HEK293 (cell line): Measurements from ENCODE around the gene CELA1.

ENCODE experiments used
- RBAK ChIP-seq: fragments of 450-650 bp; formaldehyde crosslinking; IDR thresholded peaks from 2 replicates; pipeline ENCODE4 v1.5.1; 2016; ENCODE audit warnings: missing biosample characterization, missing genetic modification characterization
- SP2 ChIP-seq: fragments of 450-650 bp; formaldehyde crosslinking; IDR thresholded peaks from 2 replicates; pipeline ENCODE4 v1.5.1; 2016; ENCODE audit warnings: missing biosample characterization, missing genetic modification characterization
- TCF7L2 ChIP-seq: IDR thresholded peaks from 2 replicates; pipeline ENCODE4 v1.6.1; 2011; ENCODE audit warnings: low read depth, mild to moderate bottlenecking, inconsistent platforms, low read length, moderate library complexity, borderline replicate concordance
- WT1 ChIP-seq: fragments of 450-650 bp; formaldehyde crosslinking; IDR thresholded peaks from 2 replicates; pipeline ENCODE4 v1.5.1; 2016; ENCODE audit warnings: missing biosample characterization, missing genetic modification characterization
- ZBTB20 ChIP-seq: fragments of 450-650 bp; formaldehyde crosslinking; IDR thresholded peaks from 2 replicates; pipeline ENCODE4 v1.5.1; 2016; ENCODE audit warnings: missing biosample characterization, missing genetic modification characterization
- ZNF133 ChIP-seq: fragments of 450-650 bp; formaldehyde crosslinking; IDR thresholded peaks from 2 replicates; pipeline ENCODE4 v1.5.1; 2016; ENCODE audit warnings: missing biosample characterization, missing genetic modification characterization
- ZNF302 ChIP-seq: fragments of 450-650 bp; formaldehyde crosslinking; IDR thresholded peaks from 2 replicates; pipeline ENCODE4 v1.5.1; 2016; ENCODE audit warnings: missing biosample characterization, missing genetic modification characterization, low read depth
- ZNF48 ChIP-seq: fragments of 450-650 bp; formaldehyde crosslinking; IDR thresholded peaks from 2 replicates; pipeline ENCODE4 v1.5.1; 2016; ENCODE audit warnings: missing biosample characterization, missing genetic modification characterization
- ZNF555 ChIP-seq: fragments of 450-650 bp; formaldehyde crosslinking; conservative IDR thresholded peaks from 2 replicates; pipeline ENCODE4 v1.5.1; 2017; ENCODE audit warnings: missing biosample characterization, mild to moderate bottlenecking, missing genetic modification characterization, inconsistent platforms
- ZSCAN16 ChIP-seq: fragments of 450-650 bp; formaldehyde crosslinking; IDR thresholded peaks from 2 replicates; pipeline ENCODE4 v1.5.1; 2016; ENCODE audit warnings: missing biosample characterization, missing genetic modification characterization
- TF ChIP-seq, protein P1 (sequence below): fragments of 450-650 bp; formaldehyde crosslinking; IDR thresholded peaks from 2 replicates; pipeline ENCODE4 v1.5.1; 2016; ENCODE audit warnings: missing biosample characterization, missing genetic modification characterization
- TF ChIP-seq, protein P2 (sequence below): fragments of 450-650 bp; formaldehyde crosslinking; IDR thresholded peaks from 2 replicates; pipeline ENCODE4 v1.5.1; 2016; ENCODE audit warnings: missing biosample characterization, missing genetic modification characterization, low read depth
- TF ChIP-seq, protein P3 (sequence below): fragments of 450-650 bp; formaldehyde crosslinking; IDR thresholded peaks from 2 replicates; pipeline ENCODE4 v1.5.1; 2016; ENCODE audit warnings: missing biosample characterization, missing genetic modification characterization
- TF ChIP-seq, protein P4 (sequence below): fragments of 450-650 bp; formaldehyde crosslinking; IDR thresholded peaks from 2 replicates; pipeline ENCODE4 v1.5.1; 2016; ENCODE audit warnings: missing biosample characterization, missing genetic modification characterization, borderline replicate concordance

DNA sequence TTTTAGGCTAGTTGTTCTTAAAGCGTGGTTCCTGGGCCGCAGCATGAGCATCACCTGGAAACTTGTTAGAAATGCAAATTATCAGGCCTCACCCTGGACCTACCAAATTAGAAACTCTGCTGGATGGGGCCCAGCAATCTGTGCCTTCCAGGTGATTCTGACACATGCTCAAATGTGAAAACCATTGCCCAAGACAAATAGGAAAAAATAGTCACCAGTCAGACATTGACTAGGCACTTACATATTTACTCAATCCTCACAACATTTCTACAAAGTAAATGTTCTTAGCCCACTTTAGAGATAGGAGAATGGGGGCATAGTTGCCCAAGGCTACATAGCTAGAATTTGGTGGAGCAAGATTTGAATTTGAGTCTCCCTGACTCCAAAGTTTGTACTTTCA lies 3.3 kb downstream of the CELA1 start:
- TF ChIP-seq ZNF48 (no peak), TCF7L2 (no peak), ZNF555 (tag by site-specific recombination) (no peak), ZNF302 (tag by site-specific recombination) (no peak), WT1 (no peak), SP2 (no peak), ZSCAN16 (tag by site-specific recombination) (no peak), RBAK (tag by site-specific recombination) (no peak), ZNF133 (tag by site-specific recombination) (no peak), ZBTB20 (tag by site-specific recombination) (no peak)
- TF ChIP-seq, protein P1, sequence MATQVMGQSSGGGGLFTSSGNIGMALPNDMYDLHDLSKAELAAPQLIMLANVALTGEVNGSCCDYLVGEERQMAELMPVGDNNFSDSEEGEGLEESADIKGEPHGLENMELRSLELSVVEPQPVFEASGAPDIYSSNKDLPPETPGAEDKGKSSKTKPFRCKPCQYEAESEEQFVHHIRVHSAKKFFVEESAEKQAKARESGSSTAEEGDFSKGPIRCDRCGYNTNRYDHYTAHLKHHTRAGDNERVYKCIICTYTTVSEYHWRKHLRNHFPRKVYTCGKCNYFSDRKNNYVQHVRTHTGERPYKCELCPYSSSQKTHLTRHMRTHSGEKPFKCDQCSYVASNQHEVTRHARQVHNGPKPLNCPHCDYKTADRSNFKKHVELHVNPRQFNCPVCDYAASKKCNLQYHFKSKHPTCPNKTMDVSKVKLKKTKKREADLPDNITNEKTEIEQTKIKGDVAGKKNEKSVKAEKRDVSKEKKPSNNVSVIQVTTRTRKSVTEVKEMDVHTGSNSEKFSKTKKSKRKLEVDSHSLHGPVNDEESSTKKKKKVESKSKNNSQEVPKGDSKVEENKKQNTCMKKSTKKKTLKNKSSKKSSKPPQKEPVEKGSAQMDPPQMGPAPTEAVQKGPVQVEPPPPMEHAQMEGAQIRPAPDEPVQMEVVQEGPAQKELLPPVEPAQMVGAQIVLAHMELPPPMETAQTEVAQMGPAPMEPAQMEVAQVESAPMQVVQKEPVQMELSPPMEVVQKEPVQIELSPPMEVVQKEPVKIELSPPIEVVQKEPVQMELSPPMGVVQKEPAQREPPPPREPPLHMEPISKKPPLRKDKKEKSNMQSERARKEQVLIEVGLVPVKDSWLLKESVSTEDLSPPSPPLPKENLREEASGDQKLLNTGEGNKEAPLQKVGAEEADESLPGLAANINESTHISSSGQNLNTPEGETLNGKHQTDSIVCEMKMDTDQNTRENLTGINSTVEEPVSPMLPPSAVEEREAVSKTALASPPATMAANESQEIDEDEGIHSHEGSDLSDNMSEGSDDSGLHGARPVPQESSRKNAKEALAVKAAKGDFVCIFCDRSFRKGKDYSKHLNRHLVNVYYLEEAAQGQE, result no peak
- TF ChIP-seq, protein P2, sequence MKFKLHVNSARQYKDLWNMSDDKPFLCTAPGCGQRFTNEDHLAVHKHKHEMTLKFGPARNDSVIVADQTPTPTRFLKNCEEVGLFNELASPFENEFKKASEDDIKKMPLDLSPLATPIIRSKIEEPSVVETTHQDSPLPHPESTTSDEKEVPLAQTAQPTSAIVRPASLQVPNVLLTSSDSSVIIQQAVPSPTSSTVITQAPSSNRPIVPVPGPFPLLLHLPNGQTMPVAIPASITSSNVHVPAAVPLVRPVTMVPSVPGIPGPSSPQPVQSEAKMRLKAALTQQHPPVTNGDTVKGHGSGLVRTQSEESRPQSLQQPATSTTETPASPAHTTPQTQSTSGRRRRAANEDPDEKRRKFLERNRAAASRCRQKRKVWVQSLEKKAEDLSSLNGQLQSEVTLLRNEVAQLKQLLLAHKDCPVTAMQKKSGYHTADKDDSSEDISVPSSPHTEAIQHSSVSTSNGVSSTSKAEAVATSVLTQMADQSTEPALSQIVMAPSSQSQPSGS (tag by site-specific recombination), result no peak
- TF ChIP-seq, protein P3, sequence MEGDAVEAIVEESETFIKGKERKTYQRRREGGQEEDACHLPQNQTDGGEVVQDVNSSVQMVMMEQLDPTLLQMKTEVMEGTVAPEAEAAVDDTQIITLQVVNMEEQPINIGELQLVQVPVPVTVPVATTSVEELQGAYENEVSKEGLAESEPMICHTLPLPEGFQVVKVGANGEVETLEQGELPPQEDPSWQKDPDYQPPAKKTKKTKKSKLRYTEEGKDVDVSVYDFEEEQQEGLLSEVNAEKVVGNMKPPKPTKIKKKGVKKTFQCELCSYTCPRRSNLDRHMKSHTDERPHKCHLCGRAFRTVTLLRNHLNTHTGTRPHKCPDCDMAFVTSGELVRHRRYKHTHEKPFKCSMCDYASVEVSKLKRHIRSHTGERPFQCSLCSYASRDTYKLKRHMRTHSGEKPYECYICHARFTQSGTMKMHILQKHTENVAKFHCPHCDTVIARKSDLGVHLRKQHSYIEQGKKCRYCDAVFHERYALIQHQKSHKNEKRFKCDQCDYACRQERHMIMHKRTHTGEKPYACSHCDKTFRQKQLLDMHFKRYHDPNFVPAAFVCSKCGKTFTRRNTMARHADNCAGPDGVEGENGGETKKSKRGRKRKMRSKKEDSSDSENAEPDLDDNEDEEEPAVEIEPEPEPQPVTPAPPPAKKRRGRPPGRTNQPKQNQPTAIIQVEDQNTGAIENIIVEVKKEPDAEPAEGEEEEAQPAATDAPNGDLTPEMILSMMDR (tag by site-specific recombination), result no peak
- TF ChIP-seq, protein P4, sequence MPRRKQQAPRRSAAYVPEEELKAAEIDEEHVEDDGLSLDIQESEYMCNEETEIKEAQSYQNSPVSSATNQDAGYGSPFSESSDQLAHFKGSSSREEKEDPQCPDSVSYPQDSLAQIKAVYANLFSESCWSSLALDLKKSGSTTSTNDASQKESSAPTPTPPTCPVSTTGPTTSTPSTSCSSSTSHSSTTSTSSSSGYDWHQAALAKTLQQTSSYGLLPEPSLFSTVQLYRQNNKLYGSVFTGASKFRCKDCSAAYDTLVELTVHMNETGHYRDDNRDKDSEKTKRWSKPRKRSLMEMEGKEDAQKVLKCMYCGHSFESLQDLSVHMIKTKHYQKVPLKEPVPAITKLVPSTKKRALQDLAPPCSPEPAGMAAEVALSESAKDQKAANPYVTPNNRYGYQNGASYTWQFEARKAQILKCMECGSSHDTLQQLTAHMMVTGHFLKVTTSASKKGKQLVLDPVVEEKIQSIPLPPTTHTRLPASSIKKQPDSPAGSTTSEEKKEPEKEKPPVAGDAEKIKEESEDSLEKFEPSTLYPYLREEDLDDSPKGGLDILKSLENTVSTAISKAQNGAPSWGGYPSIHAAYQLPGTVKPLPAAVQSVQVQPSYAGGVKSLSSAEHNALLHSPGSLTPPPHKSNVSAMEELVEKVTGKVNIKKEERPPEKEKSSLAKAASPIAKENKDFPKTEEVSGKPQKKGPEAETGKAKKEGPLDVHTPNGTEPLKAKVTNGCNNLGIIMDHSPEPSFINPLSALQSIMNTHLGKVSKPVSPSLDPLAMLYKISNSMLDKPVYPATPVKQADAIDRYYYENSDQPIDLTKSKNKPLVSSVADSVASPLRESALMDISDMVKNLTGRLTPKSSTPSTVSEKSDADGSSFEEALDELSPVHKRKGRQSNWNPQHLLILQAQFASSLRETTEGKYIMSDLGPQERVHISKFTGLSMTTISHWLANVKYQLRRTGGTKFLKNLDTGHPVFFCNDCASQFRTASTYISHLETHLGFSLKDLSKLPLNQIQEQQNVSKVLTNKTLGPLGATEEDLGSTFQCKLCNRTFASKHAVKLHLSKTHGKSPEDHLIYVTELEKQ (tag by site-specific recombination), result no peak
